Lung (tissue), 16 donors: ENCODE results near the gene PDXP. TPM values are rescaled to one million over a fixed set of nuclear protein-coding genes. Genes with fewer than 3 reads are reported as not detected.
"Not testable (repeated sequence)": the region's sequence is repeated elsewhere in the genome, so short reads cannot be mapped to it uniquely, and the experiment has no call there.

Experiments used
- ATAC-seq: fragments of 200-7000 bp; cut with Tn5 transposase; one replicate; pipeline ENCODE4 v1.9.1; 2020; ENCODE audit warnings: moderate number of reproducible peaks; ENCODE audit not compliant: insufficient read depth, low FRiP score
- DNase-seq, 3 donors: peaks; one replicate each; pipeline ENCODE4 v3.0.0-alpha.2; 2013 to 2017
- H3K27ac ChIP-seq, 2 donors: one replicate each; pipeline ENCODE4 v1.5.1; 2013; ENCODE audit warnings: mild to moderate bottlenecking in 2 of 2, moderate library complexity in 2 of 2, control low read depth in 1 of 2, inconsistent platforms in 1 of 2, low read depth in 1 of 2, low read length in 1 of 2
- H3K27me3 ChIP-seq, 3 donors: one replicate each; pipeline ENCODE4 v1.5.1; 2013; ENCODE audit warnings: low read length in 2 of 3; ENCODE audit not compliant: control insufficient read depth in 3 of 3, insufficient read depth in 3 of 3
- H3K36me3 ChIP-seq, 4 donors: one replicate each; pipeline ENCODE4 v1.5.1; 2013; ENCODE audit warnings: low read length in 4 of 4, mild to moderate bottlenecking in 1 of 4, moderate library complexity in 1 of 4; ENCODE audit not compliant: control insufficient read depth in 4 of 4, insufficient read depth in 4 of 4
- H3K4me1 ChIP-seq, 5 donors: one replicate each; pipeline ENCODE4 v1.5.1; 2013; ENCODE audit warnings: low read length in 5 of 5, mild to moderate bottlenecking in 2 of 5, moderate library complexity in 1 of 5; ENCODE audit not compliant: control insufficient read depth in 5 of 5, insufficient read depth in 5 of 5
- H3K4me3 ChIP-seq: one replicate; pipeline ENCODE4 v1.5.1; 2013; ENCODE audit warnings: mild to moderate bottlenecking, control low read depth, moderate library complexity
- H3K9ac ChIP-seq, 2 donors: one replicate each; pipeline ENCODE4 v1.5.1; 2013; ENCODE audit warnings: low read length in 2 of 2, control low read depth in 1 of 2; ENCODE audit not compliant: insufficient read depth in 1 of 2
- H3K9me3 ChIP-seq, 4 donors: one replicate each; pipeline ENCODE4 v1.5.1; 2013; ENCODE audit warnings: low read length in 3 of 4, mild to moderate bottlenecking in 1 of 4, moderate library complexity in 1 of 4; ENCODE audit not compliant: control insufficient read depth in 4 of 4, insufficient read depth in 3 of 4
- WGBS, 2 donors: extraction: QIAGEN DNeasy Blood & Tissue Kit; methylation state at CpG; one replicate each; pipeline ENCODE4 v1.1.7; 2013; 5-methylcytosine and 5-hydroxymethylcytosine counted together
- long read RNA-seq, 5 donors: transcript quantifications; one replicate each; lab custom pipeline, GENCODE V29; 2026
- polyA plus RNA-seq, 2 donors: library from polyadenylated mRNA; stranded (reverse); fragments of 200-250 nt; gene quantifications; one replicate each; pipeline ENCODE4 v1.2.1, GENCODE V29; 2013
- total RNA-seq, 2 donors: library from RNA; depleted of rRNA in 1 of 2; stranded (reverse); fragments of >200 nt in 1 of 2; gene quantifications; one replicate each; pipeline ENCODE4 v1.2.1, GENCODE V29; 2014 to 2021
- TF ChIP-seq, protein P1 (sequence below): IDR thresholded peaks from 2 replicates; pipeline ENCODE4 v1.5.1; 2012; ENCODE audit warnings: mild to moderate bottlenecking; ENCODE audit errors: control extremely low read depth, extremely low read depth
- donor health status: control.
- donor health status: control.
- donor health status: Bipolar disorder and iron deficiency.
- donor health status: healthy.
- donor health status: DM: yes; HTN: yes; CAD: no.

PDXP gene, protein sequence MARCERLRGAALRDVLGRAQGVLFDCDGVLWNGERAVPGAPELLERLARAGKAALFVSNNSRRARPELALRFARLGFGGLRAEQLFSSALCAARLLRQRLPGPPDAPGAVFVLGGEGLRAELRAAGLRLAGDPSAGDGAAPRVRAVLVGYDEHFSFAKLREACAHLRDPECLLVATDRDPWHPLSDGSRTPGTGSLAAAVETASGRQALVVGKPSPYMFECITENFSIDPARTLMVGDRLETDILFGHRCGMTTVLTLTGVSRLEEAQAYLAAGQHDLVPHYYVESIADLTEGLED
- total RNA-seq (1 to 10 TPM; 5.7 to 7.4 TPM), polyA plus RNA-seq (1 to 10 TPM; 4.4 to 7.3 TPM)
- long read RNA-seq, donor 1, transcript PDXP-201 (2 exons, 2,010 nt): major isoform, 11 of 11 reads
- long read RNA-seq, donor 1, partial matches to known transcripts: 0 of 11 reads
- long read RNA-seq, donor 1, other reads (novel, unspliced or antisense): 0 of 11 reads
- long read RNA-seq, donor 2, partial matches to known transcripts: 0 of 1 reads
- long read RNA-seq, donor 2, other reads (novel, unspliced or antisense): 0 of 1 reads
- long read RNA-seq, donor 3, transcript PDXP-201 (2 exons, 2,010 nt): major isoform, 9 of 9 reads
- long read RNA-seq, donor 3, partial matches to known transcripts: 0 of 9 reads
- long read RNA-seq, donor 3, other reads (novel, unspliced or antisense): 0 of 9 reads
- long read RNA-seq, donor 4, transcript PDXP-201 (2 exons, 2,010 nt): major isoform, 7 of 7 reads
- long read RNA-seq, donor 4, partial matches to known transcripts: 0 of 7 reads
- long read RNA-seq, donor 4, other reads (novel, unspliced or antisense): 0 of 7 reads
- long read RNA-seq, donor 5, transcript PDXP-201 (2 exons, 2,010 nt): major isoform, 8 of 8 reads
- long read RNA-seq, donor 5, partial matches to known transcripts: 0 of 8 reads
- long read RNA-seq, donor 5, other reads (novel, unspliced or antisense): 0 of 8 reads

DNA sequence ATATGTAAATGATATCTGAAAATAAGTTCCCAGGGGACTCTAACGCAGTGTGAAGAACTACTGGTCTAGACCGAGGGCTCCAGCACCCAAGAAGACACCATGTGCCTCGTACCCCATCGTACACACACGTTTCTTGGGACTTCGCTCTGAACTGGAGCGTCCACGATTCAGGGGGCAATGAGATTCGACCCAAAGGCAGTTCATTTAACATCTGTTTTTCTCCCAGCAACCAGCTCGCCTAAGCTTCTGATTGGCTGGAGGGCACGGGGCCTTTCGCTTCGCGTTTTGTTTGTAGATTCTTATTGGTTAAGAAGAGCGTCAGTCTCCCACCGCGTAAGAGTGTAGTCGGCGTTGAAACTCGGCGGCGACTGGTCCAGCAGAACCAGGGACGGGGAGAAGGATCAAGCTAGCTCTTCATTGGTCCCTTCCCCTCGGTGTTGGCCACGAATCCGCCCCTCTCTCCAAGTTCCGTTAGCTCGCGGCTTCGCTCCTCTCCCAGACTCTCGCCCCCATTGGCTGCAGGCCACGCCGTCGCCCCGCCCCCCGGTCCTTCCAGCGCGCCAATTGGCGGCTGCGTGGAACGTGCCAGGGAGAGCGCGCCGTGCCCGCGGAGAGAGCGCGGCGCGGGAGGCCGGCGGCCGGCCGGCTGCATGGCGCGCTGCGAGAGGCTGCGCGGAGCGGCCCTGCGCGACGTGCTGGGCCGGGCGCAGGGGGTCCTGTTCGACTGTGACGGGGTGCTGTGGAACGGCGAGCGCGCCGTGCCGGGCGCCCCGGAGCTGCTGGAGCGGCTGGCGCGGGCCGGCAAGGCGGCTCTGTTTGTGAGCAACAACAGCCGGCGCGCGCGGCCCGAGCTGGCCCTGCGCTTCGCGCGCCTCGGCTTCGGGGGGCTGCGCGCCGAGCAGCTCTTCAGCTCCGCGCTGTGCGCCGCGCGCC is at the start of gene PDXP:
TSS of gene PDXP (plus strand) at position 591 of the 933 bp plus-strand sequence. CDS start at position 651, 60 bp downstream.
- DNase-seq: peak; percentile 100
- H3K36me3 ChIP-seq: peaks cover 0 to 2% (median under 1%) of the 10 kb centered on the region in 4 donors
- WGBS, 2 donors: 0 to 1% methylated on average over 87 to 101 of the region's 101 CpGs
- peaks cover 5 to 34% (median 15%) of the 10 kb centered on the region in 5 donors for H3K4me1 ChIP-seq
- H3K9me3 ChIP-seq: no peaks in the 10 kb centered on the region
- H3K4me3 ChIP-seq: peak within 1 kb of the TSS; percentile 55
- peak; percentile 99 for ATAC-seq
- H3K27me3 ChIP-seq: no peaks in the 10 kb centered on the region
- H3K27ac ChIP-seq: peak within 1 kb of the TSS; percentile 86 to 89
- TF ChIP-seq, protein P1, sequence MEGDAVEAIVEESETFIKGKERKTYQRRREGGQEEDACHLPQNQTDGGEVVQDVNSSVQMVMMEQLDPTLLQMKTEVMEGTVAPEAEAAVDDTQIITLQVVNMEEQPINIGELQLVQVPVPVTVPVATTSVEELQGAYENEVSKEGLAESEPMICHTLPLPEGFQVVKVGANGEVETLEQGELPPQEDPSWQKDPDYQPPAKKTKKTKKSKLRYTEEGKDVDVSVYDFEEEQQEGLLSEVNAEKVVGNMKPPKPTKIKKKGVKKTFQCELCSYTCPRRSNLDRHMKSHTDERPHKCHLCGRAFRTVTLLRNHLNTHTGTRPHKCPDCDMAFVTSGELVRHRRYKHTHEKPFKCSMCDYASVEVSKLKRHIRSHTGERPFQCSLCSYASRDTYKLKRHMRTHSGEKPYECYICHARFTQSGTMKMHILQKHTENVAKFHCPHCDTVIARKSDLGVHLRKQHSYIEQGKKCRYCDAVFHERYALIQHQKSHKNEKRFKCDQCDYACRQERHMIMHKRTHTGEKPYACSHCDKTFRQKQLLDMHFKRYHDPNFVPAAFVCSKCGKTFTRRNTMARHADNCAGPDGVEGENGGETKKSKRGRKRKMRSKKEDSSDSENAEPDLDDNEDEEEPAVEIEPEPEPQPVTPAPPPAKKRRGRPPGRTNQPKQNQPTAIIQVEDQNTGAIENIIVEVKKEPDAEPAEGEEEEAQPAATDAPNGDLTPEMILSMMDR: no peak
- H3K9ac ChIP-seq: peak within 1 kb of the TSS; percentile 7 to 77

DNA sequence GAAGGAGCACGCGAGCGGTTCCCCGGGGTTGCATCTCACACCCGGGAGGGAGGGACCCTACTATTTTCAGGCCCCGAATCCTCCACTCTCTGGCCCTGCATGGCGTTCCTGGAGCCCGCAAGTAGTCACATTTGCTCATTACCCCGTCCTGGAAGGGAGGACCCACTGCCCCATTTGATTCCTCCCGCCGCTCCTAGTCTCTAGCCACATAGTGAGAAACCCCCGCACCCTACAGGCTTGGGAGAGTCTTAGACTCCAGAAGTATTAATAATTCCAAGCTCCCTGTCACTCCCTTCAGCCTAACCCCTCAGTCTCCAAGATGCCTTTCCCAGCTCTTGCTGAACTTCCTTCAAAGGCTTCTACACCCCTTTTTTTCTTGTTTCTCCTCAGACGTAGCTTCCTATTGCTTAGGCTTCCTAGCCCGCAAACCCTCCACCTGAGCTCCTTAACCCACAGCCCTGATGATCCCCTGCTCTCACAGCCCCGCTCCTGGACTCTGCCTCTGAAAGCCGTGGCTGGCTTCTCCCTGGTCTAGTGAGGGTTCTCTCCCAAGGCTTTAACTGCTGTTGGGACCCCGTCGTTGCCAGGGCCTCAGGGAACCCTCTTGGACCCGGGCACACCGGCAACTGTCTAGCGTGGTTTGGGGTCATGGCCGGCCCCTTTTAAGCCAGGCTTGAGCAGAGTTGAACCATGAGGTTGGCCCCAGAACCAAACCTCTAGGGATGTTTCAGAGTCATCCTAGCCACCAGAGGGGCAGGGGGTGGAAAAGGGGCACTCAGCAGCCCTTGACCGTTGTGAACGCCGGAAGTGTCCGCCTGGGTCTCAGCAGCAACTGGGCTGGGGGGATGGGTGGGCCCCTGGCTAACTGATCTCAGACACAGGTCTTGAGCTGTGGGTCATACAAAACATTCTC is 49.0 kb upstream of the PDXP start:
- H3K4me1 ChIP-seq: peaks cover 4 to 40% (median 16%) of the 10 kb centered on the region in 5 donors
- WGBS, 2 donors: 9 to 11% methylated on average over 21 to 26 of the region's 26 CpGs
- H3K27me3 ChIP-seq: no peaks in the 10 kb centered on the region
- TF ChIP-seq, protein P1: no peak
- no peaks in the 10 kb centered on the region for H3K9me3 ChIP-seq
- peak overlapping the region; percentile 89 for H3K4me3 ChIP-seq
- peak overlapping the region in 1 of 2 donors; percentile 84 for H3K9ac ChIP-seq
- peaks cover 0 to 8% (median 3%) of the 10 kb centered on the region in 4 donors for H3K36me3 ChIP-seq
- peak overlapping the region; percentile 87 to 95 for H3K27ac ChIP-seq
- ATAC-seq: no peak
- DNase-seq: peak in 2 of 3 donors; percentile 37 to 61

DNA sequence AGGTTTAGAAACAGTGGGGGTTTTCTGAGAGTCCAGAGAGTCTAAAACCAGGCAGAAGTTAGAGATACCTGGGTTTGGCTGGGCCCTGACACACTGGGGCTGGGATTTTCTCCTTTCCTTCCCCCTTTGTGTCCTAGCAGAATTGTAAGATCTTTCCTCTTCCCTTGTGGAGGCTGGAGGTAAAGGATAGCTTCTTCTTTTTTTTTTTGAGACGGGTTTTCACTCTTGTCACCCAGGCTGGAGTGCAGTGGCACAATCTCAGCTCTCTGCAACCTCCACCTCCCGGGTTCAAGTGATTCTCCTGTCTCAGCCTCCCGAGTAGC is 48.4 kb upstream of the PDXP start:
- H3K27ac ChIP-seq: not testable (repeated sequence)
- 59 to 74% methylated on average over 3 of the region's 3 CpGs for WGBS, 2 donors

More for the DNA sequence above, 48.4 kb upstream of the PDXP start:
- DNase-seq, H3K9ac ChIP-seq, ATAC-seq, H3K9me3 ChIP-seq, H3K4me3 ChIP-seq, H3K36me3 ChIP-seq, H3K27me3 ChIP-seq: not testable (repeated sequence)
- H3K4me1 ChIP-seq: peaks cover 4 to 40% (median 16%) of the 10 kb centered on the region in 5 donors
